IMR-90 (cell line): Measurements from ENCODE around the gene POTEM. TPM values are rescaled to one million over a fixed set of nuclear protein-coding genes. Genes with fewer than 3 reads are reported as not detected.
"Not testable (repeated sequence)": the region's sequence is repeated elsewhere in the genome, so short reads cannot be mapped to it uniquely, and the experiment has no call there.

ENCODE experiments used
- ATAC-seq: fragments of 200-7000 bp; cut with Tn5 transposase; 2 replicates; pipeline ENCODE4 v1.9.1; 2020; ENCODE audit warnings: low read depth, mild to moderate bottlenecking, moderate library complexity
- BruUV-seq: library from RNA; stranded (reverse); fragments of 400-500 nt; replicated peaks from 2 replicates; lab custom pipeline; 2021; lab: Mats Ljungman, UMichigan
- CTCF ChIA-PET: fragments of 300-600 bp; formaldehyde crosslinking; extraction: SDS; loops from one replicate; lab custom pipeline; 2021; ENCODE audit warnings: antibody characterized with exemption; lab: Yijun Ruan, JAX
- POLR2A ChIA-PET: fragments of 300-600 bp; sonication (Branson Sonifier 250); formaldehyde crosslinking; loops from one replicate; lab custom pipeline; 2022; ENCODE audit warnings: antibody characterized with exemption; ENCODE audit not compliant: unreplicated experiment; lab: Charles Lee
- DNase-seq: peaks from one replicate; pipeline ENCODE4 v3.0.0; 2013
- H2AFZ ChIP-seq: replicated peaks from 2 replicates; pipeline ENCODE3; 2013; ENCODE audit warnings: low read length, mild to moderate bottlenecking; ENCODE audit not compliant: poor library complexity
- H2AK5ac ChIP-seq: 2 replicates; pipeline ENCODE4 v1.6.1; 2013; ENCODE audit warnings: low read depth, low read length, inconsistent platforms
- H2AK9ac ChIP-seq: replicated peaks from 2 replicates; pipeline ENCODE3; 2013; ENCODE audit warnings: mild to moderate bottlenecking, low read depth, low read length, moderate library complexity; ENCODE audit not compliant: poor library complexity
- H2BK120ac ChIP-seq: 2 replicates; pipeline ENCODE4 v1.6.1; 2013; ENCODE audit warnings: low read depth, low read length, inconsistent platforms
- H2BK15ac ChIP-seq: 3 replicates; pipeline ENCODE4 v1.6.1; 2013; ENCODE audit warnings: low read depth, low read length, inconsistent platforms
- H2BK20ac ChIP-seq: 2 replicates; pipeline ENCODE4 v1.6.1; 2013; ENCODE audit warnings: low read depth, mild to moderate bottlenecking, inconsistent platforms, low read length, moderate library complexity
- H2BK5ac ChIP-seq: 2 replicates; pipeline ENCODE4 v1.6.1; 2013; ENCODE audit warnings: mild to moderate bottlenecking, low read depth, low read length, inconsistent platforms; ENCODE audit not compliant: poor library complexity, severe bottlenecking
- H3K14ac ChIP-seq: replicated peaks from 2 replicates; pipeline ENCODE4 v1.6.1; 2013; ENCODE audit warnings: low read depth, low read length, inconsistent platforms
- H3K18ac ChIP-seq: 2 replicates; pipeline ENCODE4 v1.6.1; 2013; ENCODE audit warnings: low read depth, low read length, control low read depth
- H3K23ac ChIP-seq: 2 replicates; pipeline ENCODE4 v1.6.1; 2013; ENCODE audit warnings: low read depth, low read length, inconsistent platforms
- H3K27ac ChIP-seq: 2 replicates; pipeline ENCODE4 v1.5.1; 2013; ENCODE audit warnings: mild to moderate bottlenecking, control low read depth, low read length; ENCODE audit not compliant: insufficient read depth
- H3K27me3 ChIP-seq: 2 replicates; pipeline ENCODE4 v1.6.1; 2013; ENCODE audit warnings: low read length; ENCODE audit not compliant: control insufficient read depth, insufficient read depth
- H3K36me3 ChIP-seq: 2 replicates; pipeline ENCODE4 v1.6.1; 2013; ENCODE audit warnings: low read length, mixed read lengths; ENCODE audit not compliant: control insufficient read depth, insufficient read depth
- H3K4ac ChIP-seq: 2 replicates; pipeline ENCODE4 v1.6.1; 2013; ENCODE audit warnings: low read depth, low read length, inconsistent platforms
- H3K4me1 ChIP-seq: 2 replicates; pipeline ENCODE4 v1.6.1; 2013; ENCODE audit warnings: low read length, mixed read lengths; ENCODE audit not compliant: control insufficient read depth, insufficient read depth
- H3K4me2 ChIP-seq: 2 replicates; pipeline ENCODE4 v1.6.1; 2013; ENCODE audit warnings: low read depth, mild to moderate bottlenecking, control low read depth, low read length, moderate library complexity
- H3K4me3 ChIP-seq: 2 replicates; pipeline ENCODE4 v1.5.1; 2013; ENCODE audit warnings: low read depth, mild to moderate bottlenecking, control low read depth, low read length, moderate library complexity; ENCODE audit not compliant: insufficient read depth
- H3K56ac ChIP-seq: 2 replicates; pipeline ENCODE4 v1.6.1; 2013; ENCODE audit warnings: low read length, inconsistent platforms; ENCODE audit not compliant: insufficient read depth; ENCODE audit errors: extremely low read depth
- H3K79me1 ChIP-seq, 2 experiments: 2 replicates each; pipeline ENCODE4 v1.6.1; 2013; ENCODE audit warnings: low read length in 2 of 2, inconsistent platforms in 1 of 2, low read depth in 1 of 2
- H3K9ac ChIP-seq: 2 replicates; pipeline ENCODE4 v1.6.1; 2013; ENCODE audit warnings: low read depth, low read length, control low read depth
- H3K9me1 ChIP-seq: 2 replicates; pipeline ENCODE4 v1.6.1; 2013; ENCODE audit warnings: low read length, inconsistent platforms; ENCODE audit not compliant: insufficient read depth
- H3K9me3 ChIP-seq: 2 replicates; pipeline ENCODE4 v1.6.1; 2013; ENCODE audit warnings: low read length; ENCODE audit not compliant: control insufficient read depth, insufficient read depth
- H4K20me1 ChIP-seq: 2 replicates; pipeline ENCODE4 v1.6.1; 2013; ENCODE audit warnings: low read length, inconsistent platforms; ENCODE audit not compliant: insufficient read depth
- H4K5ac ChIP-seq: 2 replicates; pipeline ENCODE4 v1.6.1; 2013; ENCODE audit warnings: mild to moderate bottlenecking, low read depth, low read length, control low read depth
- H4K8ac ChIP-seq, 2 experiments: 2 replicates each; pipeline ENCODE4 v1.6.1; 2013; ENCODE audit warnings: low read depth in 2 of 2, low read length in 2 of 2, control low read depth in 1 of 2, inconsistent platforms in 1 of 2
- H4K91ac ChIP-seq: 2 replicates; pipeline ENCODE4 v1.6.1; 2013; ENCODE audit warnings: low read depth, low read length, inconsistent platforms; ENCODE audit not compliant: insufficient read depth
- WGBS, 2 experiments: methylation state at CpG; one replicate each; pipeline versions ENCODE4 v1.1.5 to v1.1.7; 2013; ENCODE audit warnings: missing lambda C conversion rate in 2 of 2; ENCODE audit not compliant: insufficient read length in 1 of 2; ENCODE audit errors: extremely low coverage in 2 of 2; 5-methylcytosine and 5-hydroxymethylcytosine counted together
- dilution Hi-C: fragments of 300-500 bp; cut with HindIII; formaldehyde crosslinking; loops from one replicate; pipeline ENCODE4 v1.14.3; 2018; ENCODE audit warnings: low sequenced_read_pairs; ENCODE audit not compliant: unreplicated experiment
- in situ Hi-C: fragments of 300-500 bp; cut with MboI; formaldehyde crosslinking; loops from 3 replicates; pipeline ENCODE4 v1.14.3; 2019; ENCODE audit warnings: low sequenced_read_pairs, inconsistent platforms, mixed read lengths
- intact Hi-C: fragments of 100-400 bp; cut with micrococcal nuclease; formaldehyde crosslinking; loops from 2 replicates; pipeline ENCODE4 v1.10.0; 2022
- polyA plus RNA-seq, 3 experiments: library from polyadenylated mRNA; depleted of rRNA; stranded (reverse); fragments of >200 nt; gene quantifications; 2 replicates each; pipeline ENCODE4 v1.2.3, GENCODE V29; 2012; ENCODE audit warnings: low replicate concordance in 1 of 3
- total RNA-seq: library from RNA; depleted of rRNA; stranded (reverse); fragments of >200 nt; gene quantifications from 2 replicates; pipeline ENCODE4 v1.2.3, GENCODE V29; 2012

Gene POTEM
- total and polyA plus RNA-seq, 2 of the 4 experiments (the other 2 are of a cell fraction), result not detected

- BruUV-seq, H3K9me3 ChIP-seq, H3K18ac ChIP-seq, H3K4ac ChIP-seq, H3K9me1 ChIP-seq, POLR2A ChIA-PET, H3K79me1 ChIP-seq, H3K14ac ChIP-seq, H2AFZ ChIP-seq, H2BK120ac ChIP-seq, in situ Hi-C loops, DNase-seq, dilution Hi-C loops, H3K4me3 ChIP-seq, H3K9ac ChIP-seq, H3K56ac ChIP-seq, H2BK5ac ChIP-seq, H2AK5ac ChIP-seq, H4K5ac ChIP-seq, H4K8ac ChIP-seq, H4K20me1 ChIP-seq, intact Hi-C loops, H2AK9ac ChIP-seq, H3K27ac ChIP-seq, H3K4me1 ChIP-seq, H3K27me3 ChIP-seq, H4K91ac ChIP-seq, H3K4me2 ChIP-seq, H3K36me3 ChIP-seq, H2BK15ac ChIP-seq, CTCF ChIA-PET, H2BK20ac ChIP-seq, ATAC-seq, H3K23ac ChIP-seq: not testable (repeated sequence)
- no CpG with 5 or more reads among the region's 26 CpGs for WGBS, 2 experiments
These were observed 69.7 kb downstream of the POTEM start for GRCh38 chr14:19036811-19037382.

GRCh38 chr14:19038060-19038664 is 70.9 kb downstream of the POTEM start:
- H2AFZ ChIP-seq, CTCF ChIA-PET, H3K9me1 ChIP-seq, H3K4me3 ChIP-seq, H3K56ac ChIP-seq, H2BK5ac ChIP-seq, H3K9me3 ChIP-seq, dilution Hi-C loops, H3K4me2 ChIP-seq, H3K4ac ChIP-seq, H2BK20ac ChIP-seq, H3K9ac ChIP-seq, H3K14ac ChIP-seq, in situ Hi-C loops, H4K91ac ChIP-seq, H3K18ac ChIP-seq, H4K5ac ChIP-seq, H2AK5ac ChIP-seq, DNase-seq, BruUV-seq, H2BK15ac ChIP-seq, H4K8ac ChIP-seq, ATAC-seq, H2BK120ac ChIP-seq, POLR2A ChIA-PET, H3K27ac ChIP-seq, H3K79me1 ChIP-seq, H3K23ac ChIP-seq, H3K27me3 ChIP-seq, H3K36me3 ChIP-seq, H4K20me1 ChIP-seq, intact Hi-C loops, H2AK9ac ChIP-seq, H3K4me1 ChIP-seq: not testable (repeated sequence)
- no CpG with 5 or more reads among the region's 28 CpGs for WGBS, 2 experiments
